Suprapubic skin (tissue), 4 donors: ENCODE data around the gene TENM3. TPM values are rescaled to one million over a fixed set of nuclear protein-coding genes. Genes with fewer than 3 reads are reported as not detected.

Experiments used
- DNase-seq, 2 donors: peaks; one replicate each; pipeline ENCODE4 v3.0.0-alpha.2; 2019; ENCODE audit warnings: low spot score in 2 of 2
- H3K27ac ChIP-seq: fragments of 200-600 bp; sonication (generic); one replicate; pipeline ENCODE4 v1.5.1; 2019
- H3K27me3 ChIP-seq: fragments of 200-600 bp; sonication (generic); one replicate; pipeline ENCODE4 v1.5.1; 2019
- H3K36me3 ChIP-seq: fragments of 200-600 bp; sonication (generic); one replicate; pipeline ENCODE4 v1.5.1; 2019
- H3K4me1 ChIP-seq: fragments of 200-600 bp; sonication (generic); one replicate; pipeline ENCODE4 v1.5.1; 2019
- H3K4me3 ChIP-seq: fragments of 200-600 bp; sonication (generic); one replicate; pipeline ENCODE4 v1.5.1; 2019; ENCODE audit warnings: mild to moderate bottlenecking
- H3K9me3 ChIP-seq: fragments of 200-600 bp; sonication (generic); one replicate; pipeline ENCODE4 v1.5.1; 2019
- CTCF ChIP-seq, 2 donors: fragments of 200-600 bp in 1 of 2; fragments of 450-650 bp in 1 of 2; sonication (generic) in 1 of 2; IDR thresholded peaks; one replicate each; pipeline ENCODE4 v1.5.1; 2016 to 2019; ENCODE audit warnings: antibody characterized with exemption in 2 of 2, mild to moderate bottlenecking in 1 of 2, moderate library complexity in 1 of 2
- EP300 ChIP-seq: sonication (generic); formaldehyde crosslinking; IDR thresholded peaks from one replicate; pipeline ENCODE4 v1.6.1; 2017; ENCODE audit warnings: antibody characterized with exemption
- POLR2A ChIP-seq, 2 donors: fragments of 450-650 bp; IDR thresholded peaks; one replicate each; pipeline ENCODE4 v1.6.1; 2017; ENCODE audit warnings: antibody characterized with exemption in 2 of 2, mild to moderate bottlenecking in 2 of 2, moderate library complexity in 2 of 2
- POLR2AphosphoS5 ChIP-seq, 3 donors: sonication (generic); formaldehyde crosslinking; IDR thresholded peaks; one replicate each; pipeline ENCODE4 v1.6.1; 2017; ENCODE audit warnings: antibody characterized with exemption in 3 of 3
- WGBS: methylation state at CpG from one replicate; pipeline ENCODE4 v1.1.5; 2018; 5-methylcytosine and 5-hydroxymethylcytosine counted together
- total RNA-seq, 4 donors: library from RNA; depleted of rRNA; stranded (reverse); fragments of >200 nt; gene quantifications; one replicate each; pipeline ENCODE4 v1.1.0, GENCODE V29; 2016

Gene TENM3
- total RNA-seq, 4 donors from 2014 or later, result 0.81 to 2.9 (median 1.8) TPM

GRCh38 chr4:182648766-182649165 is 405.6 kb downstream of the TENM3 start:
- TF ChIP-seq CTCF (IDR thresholded peaks at IDR 0.05) (no peak), POLR2A (IDR thresholded peaks at IDR 0.05) (no peak), POLR2AphosphoS5 (IDR thresholded peaks at IDR 0.05) (no peak), EP300 (no peak)
- Histone ChIP-seq H3K9me3 (no peaks in the 10 kb centered on the region), H3K27me3 (no peaks in the 10 kb centered on the region), H3K4me1 (no peaks in the 10 kb centered on the region), H3K27ac (no peak overlapping the region), H3K4me3 (no peak overlapping the region), H3K36me3 (no peaks in the 10 kb centered on the region)
- no peak for DNase-seq

- H3K27me3 ChIP-seq, result no peaks in the 10 kb centered on the region
- no peaks in the 10 kb centered on the region for H3K4me1 ChIP-seq
- 87% methylated on average over 8 of the region's 8 CpGs for WGBS
- TF ChIP-seq CTCF (IDR thresholded peaks at IDR 0.05), result no peak
- TF ChIP-seq POLR2A (IDR thresholded peaks at IDR 0.05), result no peak
- no peak for TF ChIP-seq EP300
- TF ChIP-seq POLR2AphosphoS5 (IDR thresholded peaks at IDR 0.05), result no peak
- no peaks in the 10 kb centered on the region for H3K9me3 ChIP-seq
- H3K36me3 ChIP-seq, result no peaks in the 10 kb centered on the region
- no peak overlapping the region for H3K4me3 ChIP-seq
- H3K27ac ChIP-seq, result no peak overlapping the region
- no peak for DNase-seq
Observed at GRCh38 chr4:182649698-182650477, 406.7 kb downstream of the TENM3 start.

- WGBS, result 90% methylated on average over 3 of the region's 3 CpGs
- Histone ChIP-seq H3K9me3 (no peaks in the 10 kb centered on the region), H3K4me3 (no peak overlapping the region), H3K4me1 (no peaks in the 10 kb centered on the region), H3K36me3 (no peaks in the 10 kb centered on the region), H3K27ac (no peak overlapping the region), H3K27me3 (no peaks in the 10 kb centered on the region)
- TF ChIP-seq CTCF (IDR thresholded peaks at IDR 0.05) (no peak), POLR2AphosphoS5 (IDR thresholded peaks at IDR 0.05) (no peak), POLR2A (IDR thresholded peaks at IDR 0.05) (no peak), EP300 (no peak)
- no peak for DNase-seq
Observed at GRCh38 chr4:182653596-182653995, 410.4 kb downstream of the TENM3 start.

- Histone ChIP-seq H3K36me3 (no peaks in the 10 kb centered on the region), H3K27ac (no peak overlapping the region), H3K4me1 (no peaks in the 10 kb centered on the region), H3K9me3 (no peaks in the 10 kb centered on the region), H3K27me3 (no peaks in the 10 kb centered on the region), H3K4me3 (no peak overlapping the region)
- no peak for DNase-seq
- WGBS, result 92% methylated on average over 7 of the region's 7 CpGs
- no peak for TF ChIP-seq CTCF (IDR thresholded peaks at IDR 0.05)
- TF ChIP-seq POLR2AphosphoS5 (IDR thresholded peaks at IDR 0.05), result no peak
- TF ChIP-seq EP300, result no peak
- TF ChIP-seq POLR2A (IDR thresholded peaks at IDR 0.05), result no peak
Observed at GRCh38 chr4:182655340-182655739, 412.1 kb downstream of the TENM3 start.

- H3K4me3 ChIP-seq, result no peak overlapping the region
- H3K36me3 ChIP-seq, result no peaks in the 10 kb centered on the region
- no peak for DNase-seq
- no peaks in the 10 kb centered on the region for H3K4me1 ChIP-seq
- 69% methylated on average over 2 of the region's 2 CpGs for WGBS
- TF ChIP-seq CTCF (IDR thresholded peaks at IDR 0.05) (no peak), POLR2AphosphoS5 (IDR thresholded peaks at IDR 0.05) (no peak)
- no peaks in the 10 kb centered on the region for H3K9me3 ChIP-seq
- no peak overlapping the region for H3K27ac ChIP-seq
- no peaks in the 10 kb centered on the region for H3K27me3 ChIP-seq
Observed at GRCh38 chr4:182662551-182662950, 419.3 kb downstream of the TENM3 start.
